Tibial nerve (tissue), 4 donors: ENCODE results near the gene CHADL. TPM values are rescaled to one million over a fixed set of nuclear protein-coding genes. Genes with fewer than 3 reads are reported as not detected.

Source experiments
- DNase-seq, 2 donors: peaks; one replicate each; pipeline ENCODE4 v3.0.0-alpha.2; 2019; ENCODE audit warnings: low spot score in 2 of 2
- H3K27ac ChIP-seq, 4 donors: fragments of 200-600 bp; sonication (generic) in 3 of 4; one replicate each; pipeline ENCODE4 v1.5.1; 2017 to 2019; ENCODE audit warnings: mild to moderate bottlenecking in 1 of 4
- H3K27me3 ChIP-seq, 2 donors: fragments of 200-600 bp; sonication (generic) in 1 of 2; one replicate each; pipeline versions ENCODE4 v1.5.1 to v1.6.0; 2017 to 2019
- H3K36me3 ChIP-seq, 3 donors: fragments of 200-600 bp; sonication (generic); one replicate each; pipeline ENCODE4 v1.5.1; 2018 to 2019
- H3K4me1 ChIP-seq, 4 donors: fragments of 200-600 bp; sonication (generic) in 3 of 4; one replicate each; pipeline ENCODE4 v1.5.1; 2017 to 2019
- H3K4me3 ChIP-seq, 4 donors: fragments of 200-600 bp; sonication (generic) in 3 of 4; one replicate each; pipeline ENCODE4 v1.5.1; 2017 to 2019; ENCODE audit warnings: mild to moderate bottlenecking in 1 of 4, moderate library complexity in 1 of 4
- H3K9me3 ChIP-seq, 4 donors: fragments of 200-600 bp; sonication (generic) in 3 of 4; one replicate each; pipeline ENCODE4 v1.5.1; 2017 to 2019
- EP300 ChIP-seq, 2 donors: sonication (generic); formaldehyde crosslinking; IDR thresholded peaks; one replicate each; pipeline ENCODE4 v1.6.1; 2017; ENCODE audit warnings: antibody characterized with exemption in 2 of 2, mild to moderate bottlenecking in 1 of 2
- POLR2A ChIP-seq, 2 donors: fragments of 450-650 bp; IDR thresholded peaks; one replicate each; pipeline ENCODE4 v1.6.1; 2017; ENCODE audit warnings: antibody characterized with exemption in 2 of 2, mild to moderate bottlenecking in 2 of 2, moderate library complexity in 2 of 2
- WGBS, 2 donors: methylation state at CpG; one replicate each; pipeline ENCODE4 v1.1.5; 2018; 5-methylcytosine and 5-hydroxymethylcytosine counted together
- total RNA-seq, 4 donors: library from RNA; depleted of rRNA; stranded (reverse); fragments of >200 nt; gene quantifications; one replicate each; pipeline ENCODE4 v1.1.0, GENCODE V29; 2016
- TF ChIP-seq, protein P1 (sequence below), 5 experiments: fragments of 200-600 bp in 3 of 5; fragments of 450-650 bp in 2 of 5; sonication (generic) in 3 of 5; IDR thresholded peaks; one replicate each; pipeline ENCODE4 v1.5.1; 2016 to 2019; ENCODE audit warnings: antibody characterized with exemption in 5 of 5, mild to moderate bottlenecking in 3 of 5, moderate library complexity in 2 of 5

The CHADL gene
- total RNA-seq, 4 donors from 2014 or later = 25.3 to 32.0 (median 27.5) TPM

DNA sequence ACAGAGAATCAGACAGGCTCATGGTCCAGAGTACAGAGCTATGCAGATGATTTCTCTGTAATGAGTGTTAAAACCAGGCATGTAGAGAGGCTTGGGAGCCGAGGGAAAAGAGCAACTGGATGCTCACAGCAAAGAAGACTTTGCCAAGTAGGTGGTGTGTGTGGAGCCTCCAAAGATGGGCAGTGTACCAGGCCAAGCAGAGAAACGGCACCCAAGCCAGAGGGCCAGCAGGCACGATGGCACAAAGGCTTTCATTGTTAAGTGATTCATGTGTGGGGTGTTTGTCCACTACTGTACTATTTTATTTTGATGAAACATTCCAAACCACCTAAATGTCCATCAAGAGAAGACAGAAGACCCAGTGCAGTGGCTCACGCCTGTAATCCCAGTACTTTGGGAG, 34.1 kb upstream of the CHADL start:
- WGBS, 2 donors = 46 to 73% methylated on average over 4 of the region's 4 CpGs
- Histone ChIP-seq H3K36me3 (peaks cover 0 to 100% (median 26%) of the 10 kb centered on the region in 3 donors), H3K27me3 (no peaks in the 10 kb centered on the region), H3K4me1 (peaks cover 0 to 4% (median 0%) of the 10 kb centered on the region in 4 donors), H3K9me3 (no peaks in the 10 kb centered on the region), H3K27ac (peak overlapping the region in 1 of 4 donors; percentile 71), H3K4me3 (no peak overlapping the region)
- TF ChIP-seq, protein P1, sequence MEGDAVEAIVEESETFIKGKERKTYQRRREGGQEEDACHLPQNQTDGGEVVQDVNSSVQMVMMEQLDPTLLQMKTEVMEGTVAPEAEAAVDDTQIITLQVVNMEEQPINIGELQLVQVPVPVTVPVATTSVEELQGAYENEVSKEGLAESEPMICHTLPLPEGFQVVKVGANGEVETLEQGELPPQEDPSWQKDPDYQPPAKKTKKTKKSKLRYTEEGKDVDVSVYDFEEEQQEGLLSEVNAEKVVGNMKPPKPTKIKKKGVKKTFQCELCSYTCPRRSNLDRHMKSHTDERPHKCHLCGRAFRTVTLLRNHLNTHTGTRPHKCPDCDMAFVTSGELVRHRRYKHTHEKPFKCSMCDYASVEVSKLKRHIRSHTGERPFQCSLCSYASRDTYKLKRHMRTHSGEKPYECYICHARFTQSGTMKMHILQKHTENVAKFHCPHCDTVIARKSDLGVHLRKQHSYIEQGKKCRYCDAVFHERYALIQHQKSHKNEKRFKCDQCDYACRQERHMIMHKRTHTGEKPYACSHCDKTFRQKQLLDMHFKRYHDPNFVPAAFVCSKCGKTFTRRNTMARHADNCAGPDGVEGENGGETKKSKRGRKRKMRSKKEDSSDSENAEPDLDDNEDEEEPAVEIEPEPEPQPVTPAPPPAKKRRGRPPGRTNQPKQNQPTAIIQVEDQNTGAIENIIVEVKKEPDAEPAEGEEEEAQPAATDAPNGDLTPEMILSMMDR (IDR thresholded peaks at IDR 0.05) = no peak
- TF ChIP-seq EP300 (IDR thresholded peaks at IDR 0.05) (no peak), POLR2A (IDR thresholded peaks at IDR 0.05) (no peak)
- no peak for DNase-seq

DNA sequence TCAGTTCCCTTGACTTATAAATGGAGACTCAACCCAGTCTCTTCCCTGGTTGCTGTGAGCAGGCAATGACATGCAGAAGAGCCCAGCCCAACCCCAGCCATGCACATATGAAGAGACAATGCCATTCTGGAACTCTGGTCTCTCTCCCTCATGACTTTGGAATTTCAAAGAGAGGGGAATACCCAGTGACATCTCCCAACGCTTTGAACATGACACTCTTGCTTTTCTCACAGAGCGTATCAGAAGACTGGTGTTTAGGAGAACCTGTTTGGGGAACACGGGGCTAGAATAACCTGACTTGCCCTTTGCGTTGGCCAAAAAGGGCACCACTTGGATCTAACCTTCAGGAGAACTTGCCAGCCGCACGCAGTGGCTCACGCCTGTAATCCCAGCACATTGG, 32.4 kb upstream of the CHADL start:
- H3K36me3 ChIP-seq = peaks cover 0 to 100% (median 26%) of the 10 kb centered on the region in 3 donors
- WGBS, 2 donors = 92 to 93% methylated on average over 7 of the region's 7 CpGs

DNA sequence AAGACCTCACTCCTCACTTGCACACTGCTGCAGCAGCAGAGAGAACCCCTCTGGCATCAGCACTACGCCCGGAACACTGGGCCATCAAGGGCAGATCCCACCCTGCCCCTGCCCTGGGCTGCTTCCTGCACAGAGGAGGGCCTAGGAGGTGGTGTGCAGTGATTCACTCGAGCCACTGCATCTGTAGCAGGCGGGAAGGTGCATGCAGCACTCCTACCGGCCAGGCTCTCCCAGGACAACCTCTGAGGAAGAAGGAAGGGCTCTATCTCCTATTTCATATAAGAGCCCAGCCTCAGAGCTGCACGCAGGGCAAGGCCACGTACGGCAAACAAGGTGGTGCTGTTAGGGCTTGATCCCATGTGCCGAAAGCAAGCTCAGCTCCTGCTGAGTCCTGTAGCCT, 31.1 kb upstream of the CHADL start:
- 89 to 92% methylated on average over 6 to 9 of the region's 9 CpGs for WGBS, 2 donors
- peaks cover 0 to 100% (median 34%) of the 10 kb centered on the region in 3 donors for H3K36me3 ChIP-seq
- TF ChIP-seq, protein P1 (IDR thresholded peaks at IDR 0.05) = no peak
- TF ChIP-seq POLR2A (IDR thresholded peaks at IDR 0.05) (no peak), EP300 (IDR thresholded peaks at IDR 0.05) (no peak)
- no peak overlapping the region for H3K4me3 ChIP-seq
- H3K27me3 ChIP-seq = no peaks in the 10 kb centered on the region
- H3K27ac ChIP-seq = no peak overlapping the region
- peaks cover 0 to 4% (median 0%) of the 10 kb centered on the region in 4 donors for H3K4me1 ChIP-seq
- DNase-seq = no peak
- no peaks in the 10 kb centered on the region for H3K9me3 ChIP-seq

More for the DNA sequence above, 32.4 kb upstream of the CHADL start:
- Histone ChIP-seq H3K4me1 (peaks cover 0 to 4% (median 0%) of the 10 kb centered on the region in 4 donors), H3K27me3 (no peaks in the 10 kb centered on the region), H3K4me3 (no peak overlapping the region), H3K9me3 (no peaks in the 10 kb centered on the region), H3K27ac (no peak overlapping the region)
- no peak for TF ChIP-seq EP300 (IDR thresholded peaks at IDR 0.05)
- TF ChIP-seq POLR2A (IDR thresholded peaks at IDR 0.05) = no peak
- TF ChIP-seq, protein P1 (IDR thresholded peaks at IDR 0.05) = no peak
- no peak for DNase-seq

DNA sequence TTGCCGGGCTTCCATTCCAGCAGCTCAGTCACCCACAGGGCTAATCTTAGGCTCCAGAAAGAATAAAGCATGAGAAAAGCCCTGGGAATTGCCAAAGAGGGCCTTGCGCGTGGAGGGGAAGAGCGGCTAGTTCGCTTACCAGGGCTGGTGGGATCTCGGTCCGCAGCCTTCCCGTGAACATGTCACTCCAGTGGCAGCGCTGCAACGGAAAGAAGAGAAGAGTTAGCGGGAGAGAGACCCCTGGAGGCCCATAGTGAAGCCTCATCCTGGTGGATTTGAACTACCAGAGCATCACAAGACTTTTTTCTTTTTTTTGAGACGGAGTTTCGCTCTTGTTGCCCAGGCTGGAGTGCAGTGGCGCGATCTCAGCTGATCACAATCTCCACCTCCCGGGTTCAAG, 27.2 kb upstream of the CHADL start:
- WGBS, 2 donors = 96 to 97% methylated on average over 16 of the region's 16 CpGs
- Histone ChIP-seq H3K9me3 (no peaks in the 10 kb centered on the region), H3K36me3 (peaks cover 0 to 100% (median 21%) of the 10 kb centered on the region in 3 donors), H3K4me1 (no peaks in the 10 kb centered on the region), H3K27me3 (no peaks in the 10 kb centered on the region), H3K4me3 (no peak overlapping the region), H3K27ac (no peak overlapping the region)
- DNase-seq = no peak
- TF ChIP-seq EP300 (IDR thresholded peaks at IDR 0.05) = no peak
- TF ChIP-seq POLR2A (IDR thresholded peaks at IDR 0.05) = no peak
- TF ChIP-seq, protein P1 (IDR thresholded peaks at IDR 0.05) = no peak

DNA sequence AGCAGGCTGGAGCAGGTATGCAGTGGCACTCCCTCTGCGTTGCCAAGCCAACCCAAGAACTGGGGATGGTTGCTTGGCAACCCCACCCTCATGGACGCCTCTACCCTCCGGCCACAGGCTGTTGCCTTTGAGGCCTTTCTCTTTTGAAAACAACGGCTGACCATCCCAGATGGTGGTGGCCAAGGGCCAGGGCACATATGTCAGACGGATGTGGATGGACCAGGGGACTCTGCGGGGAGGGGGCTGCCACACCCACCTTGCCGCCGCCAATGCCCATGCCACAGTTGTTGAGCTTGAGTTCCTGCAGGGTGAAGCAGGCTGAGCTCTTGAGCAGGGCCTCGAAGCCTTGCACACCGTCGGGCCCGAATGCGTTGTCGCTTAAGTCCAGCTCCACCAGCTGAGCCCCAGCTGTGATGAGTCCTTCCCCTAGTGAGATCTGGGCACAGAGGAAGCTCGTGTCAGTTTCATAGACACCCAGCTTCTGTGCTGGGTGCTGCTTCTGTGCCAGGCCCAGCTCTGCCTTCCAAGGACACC, 23.7 kb upstream of the CHADL start:
- no peak for DNase-seq
- Histone ChIP-seq H3K4me3 (no peak overlapping the region), H3K27ac (no peak overlapping the region), H3K9me3 (no peaks in the 10 kb centered on the region), H3K4me1 (no peaks in the 10 kb centered on the region), H3K36me3 (peaks cover 0 to 100% (median 8%) of the 10 kb centered on the region in 3 donors), H3K27me3 (no peaks in the 10 kb centered on the region)
- no peak for TF ChIP-seq EP300 (IDR thresholded peaks at IDR 0.05)
- no peak for TF ChIP-seq POLR2A (IDR thresholded peaks at IDR 0.05)
- TF ChIP-seq, protein P1 (IDR thresholded peaks at IDR 0.05) = no peak
- 89 to 93% methylated on average over 11 to 15 of the region's 15 CpGs for WGBS, 2 donors
